Superior temporal gyrus (tissue), 1 donor: ENCODE results near the gene ATP5PD.

Experiments used
- DNase-seq: peaks from one replicate; pipeline ENCODE4 v3.0.0-alpha.2; 2016; ENCODE audit errors: extremely low spot score

The ATP5PD gene

GRCh38 chr17:74994440-74994839 lies 52.3 kb downstream of the ATP5PD start:
- no peak for DNase-seq

GRCh38 chr17:74992223-74992622 lies 54.5 kb downstream of the ATP5PD start:
- DNase-seq, result no peak

- no peak for DNase-seq
These were observed 56.1 kb downstream of the ATP5PD start for GRCh38 chr17:74990581-74991105.
